Esophagus muscularis mucosa (tissue), 3 donors: ENCODE data around the gene FBXO31.

Experiments
- CTCF ChIP-seq, 3 experiments: fragments of 200-600 bp in 2 of 3; fragments of 450-650 bp in 1 of 3; sonication (generic) in 2 of 3; IDR thresholded peaks; one replicate each; pipeline ENCODE4 v1.5.1; 2017 to 2019; ENCODE audit warnings: antibody characterized with exemption in 3 of 3, mild to moderate bottlenecking in 2 of 3, moderate library complexity in 1 of 3
- POLR2A ChIP-seq: fragments of 450-650 bp; IDR thresholded peaks from one replicate; pipeline ENCODE4 v1.6.1; 2017; ENCODE audit warnings: antibody characterized with exemption, moderate library complexity, mild to moderate bottlenecking, low read depth
- POLR2AphosphoS5 ChIP-seq, 2 donors: sonication (generic); formaldehyde crosslinking; IDR thresholded peaks; one replicate each; pipeline ENCODE4 v1.6.1; 2017; ENCODE audit warnings: antibody characterized with exemption in 2 of 2

- TF ChIP-seq CTCF (IDR thresholded peaks at IDR 0.05) (no peak), POLR2A (no peak), POLR2AphosphoS5 (IDR thresholded peaks at IDR 0.05) (no peak)
These were observed 16.0 kb downstream of the FBXO31 start for GRCh38 chr16:87367529-87367928.
